HuH-7 (cell line): ENCODE data around the gene METRN.

ENCODE experiments used
- DNase-seq: peaks from one replicate; pipeline ENCODE4 v3.0.0; 2011; ENCODE audit warnings: low spot score

METRN gene

GRCh38 chr16:760065-760464 lies 45.1 kb downstream of the METRN start:
- no peak for DNase-seq

- no peak for DNase-seq
These were observed 45.8 kb downstream of the METRN start, which contains the start of gene MSLN for GRCh38 chr16:760545-761343. Gene MSLN (plus strand): TSS chr16:760734. CDS start chr16:762681, 1,947 bp downstream.

GRCh38 chr16:761625-762513 lies 47.0 kb downstream of the METRN start:
- no peak for DNase-seq

GRCh38 chr16:762595-763268 lies 47.8 kb downstream of the METRN start:
- DNase-seq = no peak

- no peak for DNase-seq
These were observed 48.7 kb downstream of the METRN start for GRCh38 chr16:763369-764183.

- DNase-seq = no peak
These were observed 49.3 kb downstream of the METRN start for GRCh38 chr16:764184-764750.

- DNase-seq = no peak
These were observed 50.0 kb downstream of the METRN start for GRCh38 chr16:764848-765487.

GRCh38 chr16:765488-765865 lies 50.6 kb downstream of the METRN start:
- no peak for DNase-seq

- DNase-seq = no peak
These were observed 51.3 kb downstream of the METRN start for GRCh38 chr16:766008-766819.

- DNase-seq = no peak
These were observed 52.1 kb downstream of the METRN start for GRCh38 chr16:766820-767640.

- no peak for DNase-seq
These were observed 52.9 kb downstream of the METRN start for GRCh38 chr16:767743-768235.

- no peak for DNase-seq
These were observed 53.5 kb downstream of the METRN start for GRCh38 chr16:768428-768827.
